GM12878 (cell line): ENCODE measurements around the gene STEAP2. TPM values are rescaled to one million over a fixed set of nuclear protein-coding genes. Genes with fewer than 3 reads are reported as not detected.

Source experiments
- ATAC-seq: fragments of 200-7000 bp; cut with Tn5 transposase; 3 replicates; pipeline ENCODE4 v1.9.1; 2020; ENCODE audit warnings: mild to moderate bottlenecking, moderate library complexity
- BruUV-seq: library from RNA; stranded (reverse); fragments of 400-500 nt; replicated peaks from 2 replicates; lab custom pipeline; 2021; lab: Mats Ljungman, UMichigan
- CTCF ChIA-PET: fragments of 300-600 bp; sonication (Branson Sonifier 250); formaldehyde crosslinking; extraction: SDS; loops from one replicate; lab custom pipeline; 2021; ENCODE audit warnings: inconsistent platforms; lab: Yijun Ruan, JAX
- POLR2A ChIA-PET: fragments of 350-600 bp; formaldehyde crosslinking; extraction: SDS; loops from one replicate; lab custom pipeline; 2021; ENCODE audit warnings: inconsistent platforms; lab: Charles Lee
- RAD21 ChIA-PET: fragments of 300-600 bp; sonication (Branson Sonifier 250); formaldehyde crosslinking; loops from one replicate; lab custom pipeline; 2023; ENCODE audit warnings: antibody characterized with exemption; ENCODE audit not compliant: unreplicated experiment; lab: Charles Lee
- SMC1A ChIA-PET: fragments of 300-600 bp; sonication (Branson Sonifier 250); formaldehyde crosslinking; loops from one replicate; lab custom pipeline; 2023; ENCODE audit not compliant: unreplicated experiment, uncharacterized antibody; lab: Charles Lee
- DNase-seq: peaks from one replicate; pipeline ENCODE4 v3.0.0-alpha.2; 2011; ENCODE audit warnings: low read depth, low spot score
- FAIRE-seq: peaks from 3 replicates; lab custom pipeline; 2011; peaks lifted over from hg19 to GRCh38; lab: Jason Lieb, UNC
- H2AFZ ChIP-seq: 2 replicates; pipeline ENCODE4 v1.6.0; 2011; ENCODE audit warnings: low read depth, low read length, control low read depth; ENCODE audit not compliant: control insufficient read depth
- H3K27ac ChIP-seq: 2 replicates; pipeline ENCODE4 v1.5.1; 2011; ENCODE audit warnings: control low read depth; ENCODE audit not compliant: control insufficient read depth, insufficient read depth
- H3K27me3 ChIP-seq, 2 experiments: replicated peaks in 1 of 2; 2 replicates each; pipeline versions ENCODE4 v1.6.0 to v1.6.1; 2011; ENCODE audit warnings: low read length in 1 of 2; ENCODE audit not compliant: control insufficient read depth in 2 of 2, insufficient read depth in 2 of 2
- H3K36me3 ChIP-seq, 2 experiments: 2 replicates each; pipeline ENCODE4 v1.5.1; 2011; ENCODE audit warnings: low read length in 1 of 2; ENCODE audit not compliant: control insufficient read depth in 2 of 2, insufficient read depth in 2 of 2
- H3K4me1 ChIP-seq: 2 replicates; pipeline ENCODE4 v1.6.1; 2011; ENCODE audit warnings: mild to moderate bottlenecking, low read length, moderate library complexity, mixed read lengths; ENCODE audit not compliant: control insufficient read depth, insufficient read depth
- H3K4me2 ChIP-seq: 2 replicates; pipeline ENCODE4 v1.6.0; 2011; ENCODE audit warnings: control low read depth; ENCODE audit not compliant: control insufficient read depth, insufficient read depth
- H3K4me3 ChIP-seq: fragments of 200-600 bp; sonication (generic); 2 replicates; pipeline ENCODE4 v1.5.1; 2016
- H3K79me2 ChIP-seq: 2 replicates; pipeline ENCODE4 v1.6.0; 2011; ENCODE audit warnings: low read length; ENCODE audit not compliant: control insufficient read depth, insufficient read depth
- H3K9ac ChIP-seq: 2 replicates; pipeline ENCODE4 v1.8.0; 2011; ENCODE audit warnings: low read length, control low read depth, mixed read lengths; ENCODE audit not compliant: control insufficient read depth, insufficient read depth
- H3K9me3 ChIP-seq: replicated peaks from 3 replicates; pipeline ENCODE4 v1.5.1; 2011; ENCODE audit warnings: mild to moderate bottlenecking, low read length; ENCODE audit not compliant: control insufficient read depth, insufficient read depth
- H4K20me1 ChIP-seq: 2 replicates; pipeline ENCODE4 v1.6.0; 2011; ENCODE audit not compliant: control insufficient read depth, insufficient read depth
- BRCA1 ChIP-seq: IDR thresholded peaks from 2 replicates; pipeline ENCODE4 v1.6.1; 2011; ENCODE audit warnings: low read depth, low read length, improper control_type of control experiment
- CBX5 ChIP-seq: sonication (generic); IDR thresholded peaks from 2 replicates; pipeline ENCODE4 v1.6.1; 2016; ENCODE audit warnings: low read depth, moderate library complexity, mild to moderate bottlenecking, inconsistent platforms
- CHD4 ChIP-seq: fragments of 200-600 bp; sonication (generic); IDR thresholded peaks from 2 replicates; pipeline ENCODE4 v1.6.1; 2016; ENCODE audit warnings: mild to moderate bottlenecking
- EGR1 ChIP-seq, 2 experiments: IDR thresholded peaks; 1 replicate in 1 of 2; 2 replicates in 1 of 2; pipeline ENCODE4 v1.6.1; 2011 to 2012; ENCODE audit warnings: low read depth in 2 of 2, low read length in 2 of 2, borderline replicate concordance in 1 of 2, mild to moderate bottlenecking in 1 of 2, moderate library complexity in 1 of 2
- ESRRA ChIP-seq: IDR thresholded peaks from 2 replicates; pipeline ENCODE4 v1.6.1; 2012; ENCODE audit warnings: mild to moderate bottlenecking, low read length, improper control_type of control experiment
- HSF1 ChIP-seq: fragments of 150-350 bp; IDR thresholded peaks from 2 replicates; pipeline ENCODE4 v1.6.1; 2014; ENCODE audit warnings: mild to moderate bottlenecking, low read depth, low read length
- IKZF1 ChIP-seq: fragments of 450-650 bp; conservative IDR thresholded peaks from 2 replicates; pipeline ENCODE4 v1.6.1; 2017; ENCODE audit warnings: antibody characterized with exemption, mild to moderate bottlenecking
- NBN ChIP-seq: fragments of 450-650 bp; IDR thresholded peaks from 2 replicates; pipeline ENCODE4 v1.6.1; 2016
- POLR2A ChIP-seq: IDR thresholded peaks from 2 replicates; pipeline ENCODE4 v1.6.1; 2011; ENCODE audit warnings: low read depth, mild to moderate bottlenecking, low read length
- RCOR1 ChIP-seq: conservative IDR thresholded peaks from 2 replicates; pipeline ENCODE4 v1.6.1; 2012; ENCODE audit warnings: low read depth, low read length, improper control_type of control experiment
- SKIL ChIP-seq: fragments of 450-650 bp; IDR thresholded peaks from 2 replicates; pipeline ENCODE4 v1.6.1; 2017; ENCODE audit warnings: mild to moderate bottlenecking, low read depth, inconsistent platforms; ENCODE audit not compliant: poor library complexity, severe bottlenecking
- ZNF207 ChIP-seq: fragments of 450-650 bp; IDR thresholded peaks from 2 replicates; pipeline ENCODE4 v1.6.1; 2014; ENCODE audit warnings: antibody characterized with exemption, mild to moderate bottlenecking, borderline replicate concordance
- WGBS: methylation state at CpG from one replicate; pipeline ENCODE4 v1.1.6; 2016; ENCODE audit warnings: low lambda C conversion rate; ENCODE audit not compliant: insufficient replicate concordance, insufficient coverage; ENCODE audit errors: missing lambda C conversion rate; 5-methylcytosine and 5-hydroxymethylcytosine counted together
- in situ Hi-C: fragments of 300-500 bp; cut with MboI; formaldehyde crosslinking; loops from 9 replicates; pipeline ENCODE4 v1.14.3; 2018; ENCODE audit warnings: mixed read lengths
- intact Hi-C: fragments of 100-400 bp; cut with micrococcal nuclease; formaldehyde crosslinking; loops from one replicate; pipeline ENCODE4 v1.14.2; 2022; ENCODE audit not compliant: unreplicated experiment
- polyA plus RNA-seq, 11 experiments: library from polyadenylated mRNA; depleted of rRNA in 4 of 11; unstranded in 6 of 11; stranded (reverse) in 5 of 11; fragments of >200 nt; fragmentation: Nextera tagmentation in 4 of 11; fragmentation: Illumina TruSeq in 1 of 11; extraction: Ambion mirVana in 4 of 11; extraction: Trizol in 1 of 11; gene quantifications; 1 replicate in 1 of 11; 2 replicates in 10 of 11; pipeline versions ENCODE4 v1.2.1 to v1.2.3, GENCODE V29; 2011 to 2016; ENCODE audit warnings: inconsistent platforms in 2 of 11, missing spikeins in 2 of 11, low read depth in 1 of 11
- total RNA-seq, 4 experiments: library from RNA; depleted of rRNA in 3 of 4; stranded (reverse); fragments of >200 nt in 3 of 4; fragmentation: Illumina TruSeq in 1 of 4; extraction: Trizol in 1 of 4; gene quantifications; 2 replicates each; pipeline versions ENCODE4 v1.2.1 to v1.2.3, GENCODE V29; 2013 to 2021

Gene STEAP2
- total and polyA plus RNA-seq, 10 of the 15 experiments (the other 5 are each of a cell fraction or from before 2014, with no cell fraction given) = 0.64 to 17.6 (median 1.8) TPM

DNA sequence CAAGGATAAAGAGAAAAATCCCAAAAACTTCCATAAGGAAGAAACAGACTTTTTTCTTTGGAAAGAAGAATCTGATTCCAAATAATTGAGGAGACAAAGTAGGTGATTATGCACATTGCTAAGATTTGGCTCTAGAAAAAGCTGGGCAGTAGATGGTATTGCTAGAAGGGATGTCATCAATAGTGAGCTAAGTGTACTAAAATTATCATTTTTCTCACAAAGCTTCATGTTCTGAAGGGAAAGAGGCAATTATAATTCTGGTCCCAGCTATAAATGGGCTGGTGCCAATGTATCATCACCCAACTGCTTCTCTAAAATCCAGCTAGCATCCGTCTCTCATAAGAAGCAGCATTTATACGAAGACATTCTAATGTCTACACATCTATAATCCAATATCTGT lies 33.4 kb upstream of the STEAP2 start:
- H3K4me1 ChIP-seq = peaks cover 23% of the 10 kb centered on the region
- H3K9ac ChIP-seq = no peak overlapping the region
- no peak overlapping the region for H3K4me3 ChIP-seq
- RAD21 ChIA-PET = interaction anchor here (0.9 to 2.2 kb wide), 18 partner anchors 10 to 85 kb away, joined by 3 to 18 read pairs (median 4); partner anchors contain the start of genes STEAP1 and STEAP2
- no peak overlapping the region for H2AFZ ChIP-seq
- DNase-seq = no peak
- CTCF ChIA-PET = interaction anchor here (0.7 to 1.7 kb wide), 10 partner anchors 9 to 250 kb away, joined by 3 to 9 read pairs (median 4); partner anchors contain the start of genes STEAP1 and STEAP2
- no peak for FAIRE-seq
- H3K9me3 ChIP-seq = peaks cover 13% of the 10 kb centered on the region; the same call in 2 of the 3 replicates
- SMC1A ChIA-PET = interaction anchor here (0.7 to 7.8 kb wide), 21 partner anchors 9 to 85 kb away, joined by 3 to 58 read pairs (median 6); partner anchors contain the start of genes CFAP69, STEAP1 and STEAP2
- TF ChIP-seq POLR2A = no peak
- no peak for TF ChIP-seq RCOR1
- no peak for TF ChIP-seq ZNF207
- 97% methylated on average over 2 of the region's 2 CpGs for WGBS
- intact Hi-C loops (loop anchor here (2.0 kb wide), 1 partner anchor 65 kb away; no protein-coding TSS in a partner anchor), in situ Hi-C loops (no loop called here)
- no peaks in the 10 kb centered on the region for H3K36me3 ChIP-seq
- POLR2A ChIA-PET = interaction anchor here (0.9 to 2.5 kb wide), 15 partner anchors 8 to 65 kb away, joined by 3 to 17 read pairs (median 5); partner anchors contain the start of gene STEAP2
- ATAC-seq = no peak
- H3K27me3 ChIP-seq = no peaks in the 10 kb centered on the region
- H3K27ac ChIP-seq = peak overlapping the region; percentile 19
- BruUV-seq = no TSS peak
- H3K79me2 ChIP-seq = no peaks in the 10 kb centered on the region
- H4K20me1 ChIP-seq = no peaks in the 10 kb centered on the region
- no peak overlapping the region for H3K4me2 ChIP-seq

DNA sequence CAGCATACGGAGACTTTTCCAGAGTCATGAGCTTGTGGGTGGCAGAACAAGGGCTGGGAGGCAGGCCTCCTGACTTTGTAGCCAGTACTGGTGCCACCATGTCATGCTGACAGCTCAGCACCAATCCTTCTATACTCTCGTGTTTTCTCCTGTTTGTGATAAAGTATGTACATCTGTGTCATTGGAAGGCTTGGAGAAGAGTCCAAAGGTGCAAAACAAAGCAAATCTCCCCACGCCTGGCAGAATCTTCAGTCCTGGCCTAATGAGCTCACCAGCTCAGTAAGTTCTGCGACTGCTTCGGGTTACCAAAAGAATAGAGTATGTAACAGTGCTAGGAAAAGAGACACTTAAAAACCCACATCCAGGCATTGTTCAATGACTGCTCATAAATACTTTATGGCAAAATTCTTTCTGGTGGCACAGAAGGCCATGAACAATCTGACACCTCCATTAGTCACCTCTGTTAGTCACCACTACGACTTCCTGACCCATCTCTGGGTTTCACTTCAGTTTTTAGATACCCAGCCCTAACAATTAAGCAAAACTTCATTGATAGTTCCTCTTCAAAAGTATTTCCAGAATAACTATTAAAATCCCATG lies 32.8 kb upstream of the STEAP2 start:
- ChIA-PET POLR2A (interaction anchor here (0.9 to 2.5 kb wide), 13 partner anchors 8 to 64 kb away, joined by 3 to 17 read pairs (median 5); partner anchors contain the start of gene STEAP2), RAD21 (interaction anchor here (0.9 to 2.2 kb wide), 17 partner anchors 9 to 85 kb away, joined by 3 to 18 read pairs (median 5); partner anchors contain the start of genes STEAP1 and STEAP2)
- TF ChIP-seq IKZF1 = peak; percentile 83
- TF ChIP-seq BRCA1 = no peak
- no peak for TF ChIP-seq POLR2A
- no peak for TF ChIP-seq CHD4
- no peak for TF ChIP-seq HSF1
- peak; percentile 70 for TF ChIP-seq SKIL
- TF ChIP-seq EGR1 (IDR thresholded peaks at IDR 0.05; ENCODE audit: borderline replicate concordance in 1 of 2, low read depth in 2 of 2, low read length in 2 of 2) = no peak
- peak; percentile 68 for TF ChIP-seq NBN
- no peak for TF ChIP-seq ESRRA
- TF ChIP-seq CBX5 = no peak

More for the DNA sequence above, 32.8 kb upstream of the STEAP2 start:
- ChIA-PET CTCF (interaction anchor here (0.7 to 1.7 kb wide), 10 partner anchors 8 to 249 kb away, joined by 3 to 9 read pairs (median 4); partner anchors contain the start of genes STEAP1 and STEAP2), SMC1A (interaction anchor here (1.0 to 7.8 kb wide), 22 partner anchors 8 to 84 kb away, joined by 3 to 58 read pairs (median 6); partner anchors contain the start of genes CFAP69, STEAP1 and STEAP2)
- H3K36me3 ChIP-seq = no peaks in the 10 kb centered on the region
- DNase-seq = peak; percentile 65
- peak; percentile 95 for ATAC-seq
- H2AFZ ChIP-seq = no peak overlapping the region
- peaks cover 13% of the 10 kb centered on the region; the same call in 2 of the 3 replicates for H3K9me3 ChIP-seq
- H4K20me1 ChIP-seq = no peaks in the 10 kb centered on the region
- 0 out of 2 replicates have a peak overlapping the region, but pooled peaks have one; percentile 7 for H3K4me2 ChIP-seq
- WGBS = 45% methylated on average over 6 of the region's 6 CpGs
- no peak overlapping the region for H3K4me3 ChIP-seq
- H3K79me2 ChIP-seq = no peaks in the 10 kb centered on the region
- no TSS peak for BruUV-seq
- H3K9ac ChIP-seq = no peak overlapping the region
- FAIRE-seq = peak; percentile 78
- peaks cover 23% of the 10 kb centered on the region for H3K4me1 ChIP-seq
- in situ Hi-C loops (no loop called here), intact Hi-C loops (loop anchor here (2.0 kb wide), 1 partner anchor 64 kb away; no protein-coding TSS in a partner anchor)
- H3K27ac ChIP-seq = peak overlapping the region; percentile 19
- no peaks in the 10 kb centered on the region for H3K27me3 ChIP-seq
